HG02973 (cell line): ENCODE results near the gene ARHGAP33.
A peak's percentile ranks its signal among the peaks of the same experiment; 100 is the strongest.

ENCODE experiments used
- ATAC-seq: cut with Tn5 transposase; IDR thresholded peaks from one replicate; pipeline ENCODE4 v1.9.1; 2021; ENCODE audit warnings: moderate library complexity; ENCODE audit not compliant: unreplicated experiment

ARHGAP33 gene

GRCh38 chr19:35775298-35776101 is at the start of gene ARHGAP33:
Gene ARHGAP33, plus strand, starts transcription at chr19:35775564. Its CDS starts 95 bp downstream, at chr19:35775659.
- peak; percentile 95 for ATAC-seq

- no peak for ATAC-seq
Measured at GRCh38 chr19:35727053-35727955, 48.1 kb upstream of the ARHGAP33 start.

- no peak for ATAC-seq
Measured at GRCh38 chr19:35727956-35728706, 47.2 kb upstream of the ARHGAP33 start.

- no peak for ATAC-seq
Measured at GRCh38 chr19:35729021-35729420, 46.3 kb upstream of the ARHGAP33 start.

GRCh38 chr19:35729763-35730162 is 45.6 kb upstream of the ARHGAP33 start:
- no peak for ATAC-seq

- ATAC-seq: no peak
Measured at GRCh38 chr19:35730326-35730725, 45.0 kb upstream of the ARHGAP33 start.

GRCh38 chr19:35731353-35731752 is 44.0 kb upstream of the ARHGAP33 start:
- ATAC-seq: no peak

GRCh38 chr19:35731779-35732405 is 43.5 kb upstream of the ARHGAP33 start:
- ATAC-seq: no peak

GRCh38 chr19:35732540-35733179 is 42.7 kb upstream of the ARHGAP33 start:
- no peak for ATAC-seq

- no peak for ATAC-seq
Measured at GRCh38 chr19:35733180-35734125, 41.9 kb upstream of the ARHGAP33 start.

- no peak for ATAC-seq
Measured at GRCh38 chr19:35734273-35734672, 41.1 kb upstream of the ARHGAP33 start.

- no peak for ATAC-seq
Measured at GRCh38 chr19:35734889-35735288, 40.5 kb upstream of the ARHGAP33 start.

- no peak for ATAC-seq
Measured at GRCh38 chr19:35736913-35737886, 38.2 kb upstream of the ARHGAP33 start.

GRCh38 chr19:35738021-35738886 is 37.1 kb upstream of the ARHGAP33 start:
- ATAC-seq: no peak

- ATAC-seq: no peak
Measured at GRCh38 chr19:35738887-35739229, 36.5 kb upstream of the ARHGAP33 start.

GRCh38 chr19:35739275-35740107 is 35.9 kb upstream of the ARHGAP33 start:
- ATAC-seq: no peak
